ENCODE data around the gene ADRA2B.

DNA sequence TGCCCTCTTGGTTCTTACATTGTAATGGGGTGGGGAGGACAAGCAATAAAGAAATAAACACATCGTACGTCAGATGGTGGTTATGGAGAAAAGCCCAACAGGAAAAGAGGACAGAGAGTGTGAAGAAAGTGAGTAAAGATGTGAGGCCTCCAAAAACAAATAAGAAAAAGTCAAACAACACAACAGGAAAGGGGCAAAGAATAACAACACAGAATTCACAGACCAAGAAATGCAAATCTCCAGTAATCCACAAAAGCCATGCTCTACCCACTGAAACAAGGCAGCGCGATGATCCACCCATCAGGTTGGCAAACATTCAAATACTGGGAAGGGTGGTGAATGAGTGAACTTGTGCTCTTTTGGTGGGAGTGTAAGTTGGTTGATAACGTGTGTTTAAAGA, 45.5 kb upstream of the ADRA2B start:
- TF ChIP-seq, protein P1, sequence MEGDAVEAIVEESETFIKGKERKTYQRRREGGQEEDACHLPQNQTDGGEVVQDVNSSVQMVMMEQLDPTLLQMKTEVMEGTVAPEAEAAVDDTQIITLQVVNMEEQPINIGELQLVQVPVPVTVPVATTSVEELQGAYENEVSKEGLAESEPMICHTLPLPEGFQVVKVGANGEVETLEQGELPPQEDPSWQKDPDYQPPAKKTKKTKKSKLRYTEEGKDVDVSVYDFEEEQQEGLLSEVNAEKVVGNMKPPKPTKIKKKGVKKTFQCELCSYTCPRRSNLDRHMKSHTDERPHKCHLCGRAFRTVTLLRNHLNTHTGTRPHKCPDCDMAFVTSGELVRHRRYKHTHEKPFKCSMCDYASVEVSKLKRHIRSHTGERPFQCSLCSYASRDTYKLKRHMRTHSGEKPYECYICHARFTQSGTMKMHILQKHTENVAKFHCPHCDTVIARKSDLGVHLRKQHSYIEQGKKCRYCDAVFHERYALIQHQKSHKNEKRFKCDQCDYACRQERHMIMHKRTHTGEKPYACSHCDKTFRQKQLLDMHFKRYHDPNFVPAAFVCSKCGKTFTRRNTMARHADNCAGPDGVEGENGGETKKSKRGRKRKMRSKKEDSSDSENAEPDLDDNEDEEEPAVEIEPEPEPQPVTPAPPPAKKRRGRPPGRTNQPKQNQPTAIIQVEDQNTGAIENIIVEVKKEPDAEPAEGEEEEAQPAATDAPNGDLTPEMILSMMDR (IDR thresholded peaks at IDR 0.05; ENCODE audit: extremely low read depth in 1 of 2, insufficient read depth in 1 of 2, low read depth in 1 of 2, low read length in 2 of 2) = no peak
- TF ChIP-seq, protein P2, sequence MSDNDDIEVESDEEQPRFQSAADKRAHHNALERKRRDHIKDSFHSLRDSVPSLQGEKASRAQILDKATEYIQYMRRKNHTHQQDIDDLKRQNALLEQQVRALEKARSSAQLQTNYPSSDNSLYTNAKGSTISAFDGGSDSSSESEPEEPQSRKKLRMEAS (IDR thresholded peaks at IDR 0.05; ENCODE audit: insufficient read depth, insufficient read length) = no peak
- no peak for TF ChIP-seq POLR2AphosphoS5 (IDR thresholded peaks at IDR 0.05; ENCODE audit: insufficient read depth, low read depth, low read length)

All from endothelial cell of umbilical vein (primary cell).